Activated CD4-positive, CD25-positive, alpha-beta regulatory T cell (primary cell): ENCODE measurements around the gene U2SURP.
A peak's percentile ranks its signal among the peaks of the same experiment; 100 is the strongest.

Experiments
- DNase-seq, 4 experiments: peaks; one replicate each; lab custom pipeline; 2025; lab: John Stamatoyannopoulos, UW

Gene U2SURP

DNA sequence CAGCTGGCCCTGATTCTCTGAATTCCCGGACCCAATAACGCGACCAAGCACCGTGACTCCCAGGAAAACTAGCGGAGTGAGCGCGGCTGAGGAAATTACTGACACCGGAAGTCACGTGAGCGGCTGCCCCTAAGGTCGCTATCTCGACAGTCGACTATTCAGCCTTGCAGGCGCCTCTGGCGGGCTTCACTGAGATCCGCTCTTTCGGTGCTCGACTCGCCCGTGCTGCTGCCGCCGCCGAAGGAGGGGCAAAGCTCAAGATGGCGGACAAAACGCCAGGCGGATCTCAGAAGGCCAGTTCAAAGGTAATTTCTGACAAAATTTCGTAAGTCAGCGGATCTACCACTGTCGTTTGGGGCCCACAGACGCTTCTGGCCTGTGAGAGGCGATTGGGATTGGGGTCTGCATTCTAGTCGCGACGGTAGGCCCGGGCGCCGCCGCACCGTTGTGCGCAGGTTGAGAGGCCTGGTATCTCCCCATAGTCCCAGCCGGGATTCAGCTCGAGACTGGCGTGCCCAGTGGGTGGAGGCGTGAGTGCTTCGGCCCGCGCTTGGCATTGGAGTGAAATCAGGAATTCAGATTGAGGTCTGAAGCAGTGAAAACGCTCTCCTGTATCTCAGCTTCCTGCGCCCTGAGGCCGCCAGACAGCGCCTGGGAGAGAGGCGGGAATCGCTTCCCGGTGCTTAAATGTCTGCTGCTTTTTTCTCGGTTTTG, at the start of gene U2SURP:
U2SURP (plus strand) TSS at position 202 of the 714 bp plus-strand sequence; CDS start at position 261, 59 bp downstream.
- peak; percentile 67 to 85 (median 82) for DNase-seq

GRCh38 chr3:142951794-142952193, 49.6 kb upstream of the U2SURP start:
- no peak for DNase-seq

DNA sequence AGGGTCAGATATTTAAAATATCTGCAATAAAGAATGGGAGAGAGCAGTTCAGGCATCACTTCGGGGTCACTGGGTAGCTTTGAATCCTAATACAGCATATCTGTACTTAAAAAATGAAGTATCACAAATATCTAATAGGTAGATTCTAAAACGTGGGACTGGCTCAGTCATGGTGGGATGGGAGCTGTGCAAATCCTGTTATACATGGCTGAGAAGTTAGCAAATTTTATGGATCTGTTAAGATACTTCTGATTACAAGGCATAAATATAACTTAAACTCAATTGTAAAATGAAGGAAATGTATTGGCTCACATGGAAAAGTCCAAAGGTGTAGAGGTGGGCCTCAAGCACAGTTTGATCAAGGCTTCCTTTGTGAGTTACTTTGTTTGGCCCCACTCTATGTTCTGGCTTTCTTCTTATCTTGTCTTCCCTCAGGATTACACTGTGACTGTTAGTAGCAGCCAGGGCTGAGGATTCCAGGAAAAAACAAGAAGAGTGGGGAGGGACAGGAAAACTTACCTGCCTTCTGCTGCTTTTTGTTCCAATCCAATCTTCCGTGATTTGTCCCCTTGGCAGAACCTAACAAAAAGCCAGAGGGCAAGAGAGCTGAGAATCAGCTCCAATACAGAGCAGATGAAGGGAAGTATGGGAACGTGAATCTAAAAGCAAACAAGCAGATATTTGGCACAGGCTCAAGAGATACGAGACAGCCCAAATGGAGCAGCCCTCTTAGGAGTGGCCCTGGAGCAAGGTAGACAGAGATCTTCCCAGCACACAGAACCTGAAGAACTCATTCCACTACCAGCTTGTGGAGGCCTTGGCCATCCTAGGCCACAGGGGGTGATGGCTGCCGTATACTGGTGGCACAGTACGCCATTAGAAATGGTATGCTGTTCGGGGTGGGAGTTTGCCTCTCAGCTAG, 48.8 kb upstream of the U2SURP start:
- no peak for DNase-seq

DNA sequence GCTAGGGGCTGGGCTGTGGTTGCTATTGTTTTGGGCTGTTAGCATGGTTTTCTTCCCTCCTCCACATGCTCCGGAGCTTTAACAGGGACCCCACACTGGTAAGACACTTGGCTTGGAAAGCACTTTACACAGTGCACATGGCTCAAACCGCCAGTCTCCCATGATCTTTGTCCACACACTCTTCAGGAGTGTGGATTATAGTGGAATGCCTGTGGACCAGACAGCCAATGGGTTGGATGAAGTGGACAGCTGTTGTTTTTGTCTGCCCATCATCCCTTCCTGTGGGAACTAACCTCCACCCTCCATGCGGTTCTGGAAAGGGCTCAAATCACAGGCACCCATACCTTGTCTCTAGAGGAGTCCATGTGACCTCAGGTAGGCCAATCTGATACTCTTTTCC, 47.9 kb upstream of the U2SURP start:
- DNase-seq: no peak

DNA sequence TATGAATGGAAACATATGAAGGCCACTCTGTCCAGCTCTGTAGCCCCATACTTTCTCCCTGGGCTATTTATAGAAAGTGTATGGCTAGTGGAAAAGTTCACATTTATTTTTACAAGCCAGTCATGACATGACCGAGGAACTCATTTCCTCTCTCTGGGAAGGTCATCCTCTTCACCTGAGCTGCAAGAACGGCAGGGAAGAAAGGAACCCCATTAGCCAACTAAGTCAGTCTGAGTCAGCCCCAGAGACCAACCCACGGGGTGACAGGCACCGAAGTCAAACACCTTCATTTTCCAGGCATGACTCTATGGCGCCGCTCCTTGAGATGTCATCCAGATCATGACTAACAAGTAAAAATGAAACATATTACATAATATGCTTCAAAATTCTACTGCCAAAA, 42.7 kb upstream of the U2SURP start:
- DNase-seq: peak in 1 of 4 experiments; percentile 2

DNA sequence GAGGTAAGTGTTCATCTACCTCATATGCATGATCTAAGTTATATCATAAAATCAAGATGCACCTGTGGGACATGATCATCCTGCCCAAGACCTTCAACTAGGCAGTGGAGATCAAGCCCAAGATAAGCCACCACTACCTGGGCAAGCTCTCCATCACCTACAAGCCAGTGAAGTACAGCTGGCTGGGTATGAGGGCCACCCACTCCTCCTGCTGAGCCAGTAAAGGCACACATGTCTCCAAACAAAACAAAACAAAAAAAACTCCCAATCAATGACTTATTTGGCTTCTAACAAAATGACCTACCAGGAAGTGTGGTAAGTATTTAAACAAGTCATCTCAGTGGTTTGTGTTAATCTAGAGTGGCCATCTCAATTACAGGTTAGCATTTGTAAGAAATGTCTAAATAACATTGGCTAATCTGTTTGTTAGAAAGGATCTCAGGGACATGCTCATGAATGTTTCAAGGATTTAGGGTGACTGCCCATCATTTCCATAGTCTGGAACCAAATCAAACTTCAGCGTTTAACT, 41.0 kb upstream of the U2SURP start:
- DNase-seq: no peak

DNA sequence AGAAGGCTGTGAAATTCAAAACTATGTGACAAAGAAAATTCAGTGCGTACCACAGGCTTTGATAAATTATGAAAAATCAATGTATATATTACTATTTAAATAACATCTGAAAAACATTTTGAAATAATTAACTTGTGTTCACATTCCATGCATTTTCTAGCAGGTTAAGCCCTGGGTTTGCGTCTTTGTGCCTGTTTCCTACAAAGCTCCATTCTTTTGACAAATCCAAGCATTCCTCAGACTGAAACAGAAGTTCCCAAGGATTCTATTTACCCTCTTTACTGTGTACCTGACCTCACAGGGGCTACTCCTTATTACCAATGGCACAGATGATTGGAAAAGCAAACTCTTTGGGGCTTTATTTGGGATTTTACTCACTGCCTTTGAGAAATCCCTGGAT, 39.8 kb upstream of the U2SURP start:
- no peak for DNase-seq

DNA sequence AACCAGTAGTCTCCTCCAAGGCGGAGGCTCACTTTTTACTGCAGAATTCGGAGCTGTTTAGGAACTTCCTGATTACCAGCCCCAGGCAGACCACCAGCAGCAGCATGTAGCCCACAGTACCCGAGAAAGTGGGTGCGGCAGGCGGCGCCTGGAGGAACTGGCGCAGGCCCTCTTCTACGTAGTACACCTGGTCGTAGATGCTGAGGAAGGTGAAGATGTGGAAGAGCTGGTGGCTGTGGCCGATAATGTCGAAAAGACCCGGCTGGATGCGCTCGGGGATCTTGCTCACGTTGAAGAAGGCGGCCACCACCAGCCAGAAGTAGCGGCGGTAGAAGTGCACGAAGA, 39.2 kb upstream of the U2SURP start:
- DNase-seq: no peak

GRCh38 chr3:142962520-142963233, 38.7 kb upstream of the U2SURP start:
- no peak for DNase-seq

DNA sequence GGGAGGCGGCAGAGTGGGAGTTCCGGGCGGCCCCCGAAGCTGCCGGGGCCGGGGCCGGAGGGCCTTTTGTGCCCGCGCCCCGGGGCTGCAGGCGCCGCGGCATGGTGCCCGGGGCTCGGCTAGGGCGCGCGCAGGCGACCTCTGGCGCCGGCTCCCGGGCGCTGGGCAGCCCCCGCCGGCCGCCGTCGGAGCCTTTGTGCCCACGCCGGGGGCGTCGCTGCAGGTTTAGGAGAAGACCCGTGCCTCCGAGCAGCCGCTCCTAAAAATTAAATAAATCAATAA, 38.2 kb upstream of the U2SURP start:
- no peak for DNase-seq

GRCh38 chr3:142963516-142964448, 37.6 kb upstream of the U2SURP start, which contains the start of gene PAQR9:
Gene PAQR9 (minus strand): TSS chr3:142963674. CDS start chr3:142963336, 338 bp downstream.
- no peak for DNase-seq

- DNase-seq: no peak
Measured at GRCh38 chr3:142965581-142965980, 35.8 kb upstream of the U2SURP start.

DNA sequence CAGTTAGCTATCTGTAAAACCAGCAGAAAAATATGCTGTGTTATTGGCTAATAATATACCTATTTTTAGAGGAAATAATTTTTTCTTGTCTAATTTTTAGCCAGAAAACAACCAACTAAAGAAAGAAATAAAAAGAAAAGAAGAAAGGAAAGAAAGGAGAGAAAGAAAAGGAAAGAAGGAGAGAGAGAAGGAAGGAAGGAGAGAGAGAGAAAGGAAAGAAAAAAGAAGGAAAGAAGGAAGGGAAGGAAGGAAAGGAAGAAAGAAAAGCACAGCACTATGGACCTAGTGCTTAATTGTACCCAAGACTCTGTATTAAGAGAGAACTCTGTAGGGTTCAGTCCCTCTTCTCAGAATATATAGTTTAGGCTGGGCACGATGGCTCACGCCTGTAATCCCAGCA, 34.6 kb upstream of the U2SURP start:
- no peak for DNase-seq

GRCh38 chr3:142968319-142969025, 32.9 kb upstream of the U2SURP start:
- no peak for DNase-seq

- no peak for DNase-seq
Measured at GRCh38 chr3:142971431-142971830, 29.9 kb upstream of the U2SURP start.

DNA sequence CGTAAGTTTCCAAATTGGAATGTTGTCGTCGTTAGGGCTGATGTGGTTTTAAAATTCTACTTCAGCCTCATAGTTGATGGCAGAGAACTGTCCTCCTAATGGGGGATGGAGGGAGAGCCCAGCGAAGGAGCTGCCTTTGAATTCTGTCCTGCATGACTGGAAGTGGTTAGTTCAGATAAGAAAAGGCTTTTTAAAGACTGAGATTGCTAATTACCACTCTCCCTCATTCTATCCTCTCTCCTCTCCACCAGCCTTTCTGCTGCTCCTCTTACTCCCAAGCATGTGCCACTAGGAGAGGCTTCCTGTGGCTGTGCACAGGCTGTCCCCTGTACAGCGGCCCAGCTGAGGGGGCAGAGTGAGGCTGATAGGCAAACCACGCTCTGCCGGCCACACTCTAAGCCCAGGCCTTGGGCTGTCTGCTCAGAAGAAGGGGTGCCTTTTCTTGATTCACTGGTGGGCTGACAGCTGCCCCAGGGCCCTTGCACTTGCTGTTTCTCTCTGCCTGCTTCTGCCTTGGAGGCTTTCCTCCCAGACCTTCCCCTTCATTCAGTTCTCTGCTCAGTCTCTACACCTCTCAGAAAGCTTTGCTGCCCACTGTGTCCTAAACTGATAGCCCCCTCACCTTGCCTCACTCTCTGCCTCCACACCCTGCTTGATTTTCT, 29.1 kb upstream of the U2SURP start:
- DNase-seq: no peak

DNA sequence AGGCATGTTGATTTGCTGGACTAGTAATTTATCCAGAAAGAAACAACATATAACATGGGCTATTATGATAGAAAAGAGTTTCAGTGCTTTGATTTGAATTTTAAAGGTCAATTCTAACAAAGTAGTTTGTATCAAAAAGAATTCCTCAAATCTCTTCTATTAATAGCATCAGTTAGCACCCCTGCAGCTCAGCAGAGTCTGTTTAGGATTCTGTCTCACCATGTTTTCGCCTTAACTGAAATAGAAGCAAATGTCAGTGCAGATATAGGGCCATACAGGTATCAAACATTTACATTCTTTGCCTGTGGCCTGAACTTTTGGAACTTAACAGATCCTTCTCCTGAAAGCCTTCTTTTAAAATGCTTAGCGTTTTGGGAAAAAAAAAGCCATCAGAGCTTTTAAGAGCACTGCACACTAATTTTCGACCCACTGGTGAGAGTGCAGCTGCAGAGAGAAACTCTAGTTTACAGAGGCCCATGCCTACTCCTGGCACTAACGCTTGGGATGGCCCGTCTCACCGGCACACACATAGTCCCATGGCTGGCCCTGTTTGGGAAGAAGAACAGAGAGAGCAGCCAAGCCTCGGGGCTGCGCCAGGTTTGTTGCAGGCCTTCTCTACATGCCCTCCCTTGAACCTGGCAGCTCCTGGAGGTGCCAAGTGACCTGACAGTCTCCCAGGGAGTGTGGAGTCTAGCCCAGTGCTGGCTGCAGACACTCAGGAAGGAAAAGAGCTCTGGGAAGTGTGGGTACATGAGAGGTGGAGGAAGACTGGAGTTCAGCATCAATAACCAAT, 28.0 kb upstream of the U2SURP start:
- DNase-seq: no peak

DNA sequence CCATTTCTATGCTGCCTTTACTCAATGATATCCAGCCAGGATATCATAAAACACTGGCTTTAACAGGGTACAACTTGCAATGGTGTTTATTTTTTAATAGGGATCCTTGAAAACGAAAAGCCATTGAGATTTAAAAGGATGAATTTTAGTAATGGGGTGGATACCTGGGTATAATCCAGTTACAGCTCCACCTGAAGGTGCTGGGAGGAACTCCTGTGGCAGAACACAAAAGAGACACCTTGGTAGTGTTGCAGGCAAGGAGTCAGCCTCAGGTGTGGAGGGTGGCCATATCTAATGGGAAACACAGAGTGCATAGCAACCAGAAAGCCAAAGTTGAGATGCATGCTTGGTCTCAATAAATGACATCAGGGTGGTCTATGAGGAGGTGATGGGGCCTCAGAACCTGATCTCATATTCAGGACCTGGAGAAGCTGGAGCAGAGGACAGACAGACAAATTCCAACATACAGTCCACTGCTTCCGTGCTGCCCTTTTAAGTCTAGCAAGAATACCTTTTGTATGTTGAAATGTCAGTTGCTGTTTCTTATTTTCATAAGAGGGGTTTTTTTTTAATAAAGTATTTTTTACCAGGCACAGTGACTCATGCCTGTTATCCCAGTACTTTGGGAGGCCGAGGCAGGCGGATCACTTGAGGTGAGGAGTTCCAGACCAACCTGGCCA, 25.9 kb upstream of the U2SURP start:
- DNase-seq: no peak
